Uterus (tissue), 2 donors: ENCODE results near the gene KIF1A.

Experiments used
- CTCF ChIP-seq, 4 experiments: fragments of 200-600 bp in 2 of 4; fragments of 450-650 bp in 2 of 4; sonication (generic) in 2 of 4; IDR thresholded peaks; one replicate each; pipeline ENCODE4 v1.5.1; 2016 to 2019; ENCODE audit warnings: antibody characterized with exemption in 4 of 4, mild to moderate bottlenecking in 2 of 4, moderate library complexity in 1 of 4
- POLR2A ChIP-seq, 2 donors: fragments of 450-650 bp; IDR thresholded peaks; one replicate each; pipeline ENCODE4 v1.6.1; 2016; ENCODE audit warnings: antibody characterized with exemption in 2 of 2, mild to moderate bottlenecking in 1 of 2, moderate library complexity in 1 of 2

GRCh38 chr2:240728361-240728760 lies 91.7 kb downstream of the KIF1A start:
- TF ChIP-seq CTCF (IDR thresholded peaks at IDR 0.05) = no peak
- no peak for TF ChIP-seq POLR2A (IDR thresholded peaks at IDR 0.05)
